Astrocyte of the hippocampus (primary cell): Measurements from ENCODE around the gene UPK3A.
A peak's percentile ranks its signal among the peaks of the same experiment; 100 is the strongest.
"Not testable (repeated sequence)": the region's sequence is repeated elsewhere in the genome, so short reads cannot be mapped to it uniquely, and the experiment has no call there.

ENCODE experiments used
- DNase-seq: peaks from one replicate; pipeline ENCODE4 v3.0.0; 2011; ENCODE audit warnings: low read depth, low spot score

UPK3A gene

DNA sequence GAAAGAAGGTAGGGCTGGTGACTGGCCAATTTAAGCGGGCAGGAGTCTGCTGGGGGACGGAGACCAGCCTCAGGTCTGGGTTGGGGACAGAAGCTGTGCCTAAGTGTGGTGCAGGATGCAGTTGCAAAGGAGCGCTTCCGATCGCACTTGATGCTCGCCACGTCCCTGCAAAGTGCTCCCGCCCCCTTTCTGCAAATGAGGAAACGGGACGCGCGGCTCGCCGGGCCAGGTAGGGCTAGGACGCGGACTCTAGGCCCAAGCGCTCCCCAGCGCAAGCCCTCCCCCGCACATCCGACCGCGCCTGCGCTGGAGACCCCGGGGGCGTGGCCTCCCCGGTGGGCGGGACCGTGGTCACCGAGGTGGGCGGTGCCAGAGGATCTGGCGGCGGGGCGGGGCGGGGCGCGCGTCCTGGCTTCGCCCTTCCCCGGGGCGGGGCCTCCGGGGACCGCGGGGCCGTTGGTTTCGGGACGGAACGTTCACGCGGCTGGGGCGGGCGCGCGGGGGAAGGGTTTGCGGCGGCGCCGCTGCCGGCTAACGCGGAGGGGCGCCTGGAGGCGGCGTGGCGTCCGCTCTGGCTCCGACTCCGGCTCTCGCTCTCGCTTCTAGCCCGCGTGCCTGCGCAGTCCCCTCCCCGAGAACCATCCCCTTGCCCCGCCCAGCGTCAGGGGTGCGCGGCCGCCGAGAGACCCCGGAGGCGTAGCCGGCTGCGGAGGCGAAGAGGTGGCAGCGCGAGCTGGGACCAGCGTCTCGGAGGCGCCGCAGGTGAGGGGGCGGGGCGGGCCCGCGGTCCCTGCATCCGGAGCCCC lies 24.9 kb downstream of the UPK3A start, which contains the start of gene FAM118A:
TSS of gene FAM118A (plus strand) at position 513 of the 806 bp plus-strand sequence. CDS start 12,446 bp downstream, outside the sequence.
- peak; percentile 99 for DNase-seq

DNA sequence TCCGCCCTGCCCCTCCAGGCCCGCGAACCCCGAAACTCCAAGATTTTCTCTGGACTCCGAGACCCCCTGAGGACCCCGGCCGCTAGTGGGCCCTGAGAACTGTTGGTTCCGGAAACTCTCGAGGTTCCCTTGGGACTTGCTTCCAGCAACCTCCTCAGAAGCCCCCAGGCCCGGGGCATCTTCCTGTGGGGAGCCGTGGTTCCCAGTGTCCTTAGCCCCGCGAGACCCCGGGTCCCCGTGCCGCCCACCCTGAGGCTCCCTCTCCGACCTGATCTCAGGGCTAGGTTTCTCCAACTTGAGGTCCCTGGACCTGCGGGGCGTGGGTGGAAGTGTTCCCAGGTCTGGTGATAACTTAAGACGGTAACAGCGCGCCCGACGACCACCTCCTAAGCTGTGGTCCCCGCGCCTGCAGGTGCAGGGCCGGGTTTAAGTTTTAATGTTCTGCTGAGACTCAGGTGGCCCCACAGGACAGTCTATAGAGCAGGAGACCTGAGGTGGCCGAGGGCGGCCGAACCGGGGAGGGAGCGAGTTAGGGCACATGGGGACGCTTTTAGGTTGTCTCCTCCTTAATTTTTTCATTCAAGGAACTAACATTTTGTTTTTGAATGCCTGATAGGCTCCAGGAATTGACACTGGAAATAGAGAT lies 25.7 kb downstream of the UPK3A start:
- peak; percentile 35 for DNase-seq

DNA sequence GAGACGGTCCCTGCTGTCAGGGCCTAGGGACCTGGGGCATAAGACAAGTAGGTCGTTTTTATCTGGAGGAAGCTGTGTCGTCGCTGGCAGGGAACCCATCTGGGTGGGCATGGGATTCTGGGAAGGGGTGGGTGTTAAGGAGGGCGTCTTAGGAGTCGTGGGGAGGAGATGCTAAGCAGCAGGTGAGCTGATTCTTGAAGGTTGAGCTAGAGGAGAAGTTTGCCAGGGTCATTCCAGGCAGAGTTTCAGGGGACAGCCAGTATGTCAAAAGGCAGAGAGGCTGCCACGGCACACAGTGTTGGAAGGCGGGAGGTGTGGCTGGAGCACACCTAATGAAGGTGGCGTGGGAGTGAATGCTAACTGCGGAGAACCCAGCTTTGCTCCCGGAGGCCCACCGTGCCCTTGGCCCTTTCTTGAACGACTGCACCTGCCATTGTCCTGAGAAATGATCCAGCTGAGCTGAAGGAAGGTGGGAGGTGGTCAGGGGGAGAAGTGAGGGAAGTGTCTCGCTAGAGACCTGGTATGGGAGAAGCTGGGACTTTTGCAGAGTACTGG lies 26.3 kb downstream of the UPK3A start:
- DNase-seq: no peak

DNA sequence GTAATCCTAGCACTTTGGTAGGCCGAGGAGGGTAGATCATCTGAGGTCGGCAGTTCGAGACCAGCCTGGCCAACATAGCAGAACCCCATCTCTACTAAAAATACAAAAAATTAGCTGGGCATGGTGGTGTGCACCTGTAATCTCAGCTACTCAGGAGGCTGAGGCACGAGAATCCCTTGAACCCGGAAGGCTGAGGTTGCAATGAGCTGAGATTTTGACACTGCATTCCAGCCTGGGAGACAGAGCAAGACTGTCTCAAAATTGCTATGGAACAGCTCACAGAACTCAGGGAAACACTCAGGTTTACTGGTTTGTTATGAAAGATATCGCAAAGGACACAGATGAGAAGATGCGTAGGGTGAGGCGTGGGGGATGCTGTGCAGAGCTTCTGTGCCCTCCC lies 27.7 kb downstream of the UPK3A start:
- DNase-seq: no peak

DNA sequence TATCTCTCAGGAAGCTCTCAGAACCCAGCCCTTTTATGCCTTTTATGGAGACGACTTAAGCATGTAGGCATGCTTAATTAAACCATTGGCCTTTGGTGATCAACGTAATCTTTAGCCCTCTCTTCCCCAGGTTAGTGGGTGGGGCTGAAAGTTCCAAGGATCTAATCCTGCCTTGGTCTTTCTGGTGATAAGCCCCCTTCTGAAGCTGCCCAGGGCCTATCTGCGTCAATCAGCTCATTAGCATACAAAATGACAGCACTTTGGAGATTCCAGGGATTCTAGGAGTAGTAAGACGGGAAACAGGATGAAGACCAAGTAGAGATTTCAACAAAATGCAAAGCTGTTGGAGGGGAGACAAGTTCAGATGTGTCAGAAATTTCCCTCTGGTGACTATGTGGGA lies 28.1 kb downstream of the UPK3A start:
- no peak for DNase-seq

DNA sequence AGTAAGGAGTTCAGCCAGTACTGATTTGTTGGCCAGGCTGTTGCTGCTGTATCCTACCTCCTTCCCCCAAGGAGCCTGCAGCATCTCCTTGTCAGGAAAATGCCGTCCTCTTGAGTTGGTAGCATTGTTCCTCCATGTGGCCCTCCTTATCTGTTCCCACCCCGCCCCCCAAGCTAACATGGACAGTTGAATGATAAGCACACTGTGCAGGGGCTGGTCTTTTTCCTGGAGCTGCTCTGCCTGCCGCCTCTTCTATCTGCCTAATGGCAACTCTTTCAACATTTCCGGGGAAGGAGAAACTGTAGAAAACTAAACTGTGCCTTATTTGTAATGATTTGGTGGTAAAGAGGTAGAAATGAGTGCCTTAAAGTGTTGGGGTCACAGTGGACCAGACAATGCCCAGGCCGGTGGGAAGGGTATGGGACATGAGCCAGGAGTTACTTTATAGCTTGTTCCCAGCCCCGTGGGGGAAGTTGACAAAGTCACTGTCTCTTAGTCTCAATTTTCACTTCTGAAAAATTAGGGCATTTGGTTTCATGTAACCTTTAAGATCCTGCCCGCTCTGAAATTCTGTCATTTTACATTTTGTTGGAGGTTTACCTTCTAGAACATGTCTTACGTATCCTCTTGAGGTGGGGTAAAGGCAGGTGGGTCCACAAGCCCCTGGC lies 29.4 kb downstream of the UPK3A start:
- DNase-seq: no peak

DNA sequence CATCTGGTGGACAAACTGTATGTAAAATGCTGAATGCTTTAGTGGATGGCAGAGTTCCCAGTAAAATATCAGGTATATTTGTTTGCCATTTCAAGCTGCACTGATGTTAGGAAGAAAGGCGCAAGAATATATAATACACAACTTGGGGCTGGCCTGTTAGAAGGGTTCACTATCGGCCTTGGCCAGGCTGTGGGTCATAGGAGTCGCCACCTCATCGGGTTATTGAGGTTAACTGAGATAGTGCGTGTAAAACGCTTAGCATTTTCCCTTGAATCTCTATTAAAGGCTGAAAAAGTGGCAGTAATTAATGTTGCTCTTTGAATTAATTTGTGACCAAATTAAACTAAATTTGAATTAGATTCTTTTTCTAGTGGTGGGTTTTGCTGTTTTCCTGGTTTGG lies 30.0 kb downstream of the UPK3A start:
- no peak for DNase-seq

DNA sequence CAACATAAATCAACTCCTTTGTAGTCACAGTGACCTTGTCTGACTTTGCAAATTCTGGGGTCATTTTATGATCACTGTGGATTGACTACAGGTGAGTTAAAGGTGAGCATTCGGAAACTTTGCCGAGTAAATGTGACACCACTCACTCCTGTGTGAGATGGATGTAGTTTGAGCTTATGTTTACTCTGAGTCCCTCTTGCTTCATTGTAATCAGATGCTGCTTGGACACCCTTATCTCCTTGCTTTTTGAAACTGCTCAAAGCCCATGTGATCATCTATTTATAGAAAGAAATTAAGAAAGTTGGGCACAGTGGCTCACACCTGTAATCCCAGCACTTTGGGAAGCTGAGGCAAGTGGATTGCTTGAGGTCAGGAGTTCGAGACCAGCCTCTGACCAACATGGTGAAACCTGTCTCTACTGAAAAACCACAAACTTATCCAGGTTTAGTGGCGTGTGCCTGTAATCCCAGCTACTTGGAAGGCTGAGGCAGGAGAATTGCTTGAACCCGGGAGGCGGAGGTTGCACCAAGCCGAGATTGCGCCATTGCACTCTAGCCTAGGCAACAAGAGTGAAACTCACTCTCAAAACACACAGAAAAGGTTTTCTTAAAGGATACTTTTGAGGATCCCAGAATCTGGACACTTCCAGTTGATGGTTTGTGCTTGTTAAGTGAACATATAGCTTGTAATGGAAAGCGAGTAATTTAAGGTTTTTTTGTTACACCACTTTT lies 32.2 kb downstream of the UPK3A start:
- no peak for DNase-seq

DNA sequence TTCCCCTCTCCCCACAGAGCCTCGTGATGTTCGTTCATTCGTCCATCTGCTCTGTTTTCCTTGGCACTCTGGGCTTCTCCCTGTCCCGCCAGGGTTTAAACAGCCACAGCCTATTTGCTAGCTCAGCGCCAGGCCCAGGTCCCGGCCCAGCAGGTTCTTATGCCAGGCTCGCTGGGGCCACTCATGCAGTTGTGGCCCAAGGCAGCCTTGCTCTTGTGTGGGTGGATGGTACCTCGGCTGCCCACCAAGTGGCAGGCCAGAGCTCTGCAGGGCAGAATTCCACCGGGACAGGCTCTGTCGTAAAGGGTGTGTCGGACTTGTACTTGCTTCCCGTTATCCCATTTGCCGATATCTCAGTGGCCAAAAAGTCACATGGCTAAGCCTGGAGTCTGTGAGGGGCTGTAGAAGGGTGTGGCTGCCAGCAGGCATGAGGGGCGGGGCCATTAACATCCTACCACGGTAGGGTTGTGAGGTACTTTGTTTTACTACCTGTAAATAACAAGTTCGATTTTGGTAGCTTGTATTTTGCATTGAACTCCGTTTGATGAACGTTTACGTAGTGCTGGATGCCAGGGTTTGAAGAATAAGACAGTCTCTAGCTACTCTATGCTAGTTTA lies 32.9 kb downstream of the UPK3A start:
- peak; percentile 85 for DNase-seq

DNA sequence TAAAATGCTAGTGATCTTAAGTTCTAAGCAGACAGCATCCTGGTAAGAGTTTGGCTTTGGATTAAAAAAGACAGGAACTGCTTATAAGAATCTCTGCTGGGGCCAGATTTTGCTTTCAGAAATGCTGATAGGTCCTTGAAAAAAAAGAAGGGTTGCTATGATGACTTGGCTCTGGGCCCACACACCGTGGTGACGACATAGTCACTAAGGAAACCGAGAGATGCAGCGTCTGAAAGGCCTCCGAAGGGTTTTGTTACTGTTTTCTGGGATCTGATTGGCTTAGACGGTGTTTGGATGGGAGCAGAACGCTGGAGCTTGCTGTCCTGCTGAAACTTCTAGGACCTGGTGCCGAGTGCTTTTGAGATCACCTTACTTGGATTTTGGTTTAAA lies 33.4 kb downstream of the UPK3A start:
- DNase-seq: peak; percentile 96

DNA sequence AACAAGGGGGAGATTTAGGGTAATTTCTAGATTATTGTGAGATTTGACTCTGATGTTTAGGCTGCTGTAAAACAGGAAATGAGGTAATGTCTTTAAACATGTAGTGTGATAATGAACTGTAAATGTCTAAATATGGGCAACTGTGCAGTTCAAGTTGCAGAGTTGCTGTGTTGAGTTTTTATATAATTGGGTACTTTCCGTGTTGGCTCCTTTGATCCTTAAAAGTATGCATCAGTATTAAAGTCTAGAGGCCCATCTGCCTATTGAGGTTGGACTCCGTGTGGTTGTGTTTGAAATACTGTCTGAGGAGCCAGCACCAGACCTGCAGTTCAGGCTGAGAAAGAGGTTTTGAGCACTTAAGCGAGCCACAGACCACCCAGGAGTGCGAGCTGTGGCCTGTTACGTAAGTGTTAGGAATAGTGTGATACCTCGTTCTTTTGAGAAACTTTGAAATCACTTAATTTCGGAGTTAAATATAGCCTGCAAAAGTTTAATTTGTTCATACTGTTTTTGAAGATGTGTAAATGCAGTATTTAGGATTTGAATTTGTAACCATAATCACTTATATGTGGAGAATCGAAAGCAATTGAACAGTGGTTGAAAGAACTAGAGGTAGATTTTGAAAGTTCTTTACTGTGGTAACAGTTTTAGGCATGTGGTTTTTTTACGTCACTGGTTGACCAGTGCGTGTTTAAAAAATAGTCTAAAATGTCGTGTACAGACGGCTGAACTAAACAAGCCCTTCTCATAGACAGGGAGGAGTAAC lies 34.0 kb downstream of the UPK3A start:
- peak; percentile 71 for DNase-seq

DNA sequence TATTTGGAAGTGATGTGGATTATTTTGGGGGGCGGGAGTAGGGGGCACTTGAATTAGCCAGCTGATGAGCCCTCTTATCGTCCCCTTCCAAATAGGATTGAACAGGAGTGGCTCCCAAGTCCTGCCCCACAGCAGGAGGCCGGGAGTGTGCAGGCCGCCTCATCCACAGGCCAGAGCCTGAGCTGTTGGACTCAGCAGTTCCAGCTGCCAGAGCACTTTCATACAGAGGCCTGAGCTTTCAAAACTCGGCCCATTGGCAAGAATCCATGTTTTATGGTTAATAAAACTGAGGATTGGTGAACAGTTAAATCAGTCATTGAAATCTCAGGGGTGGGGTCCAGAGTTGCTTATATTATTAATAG lies 34.6 kb downstream of the UPK3A start:
- DNase-seq: peak; percentile 51

DNA sequence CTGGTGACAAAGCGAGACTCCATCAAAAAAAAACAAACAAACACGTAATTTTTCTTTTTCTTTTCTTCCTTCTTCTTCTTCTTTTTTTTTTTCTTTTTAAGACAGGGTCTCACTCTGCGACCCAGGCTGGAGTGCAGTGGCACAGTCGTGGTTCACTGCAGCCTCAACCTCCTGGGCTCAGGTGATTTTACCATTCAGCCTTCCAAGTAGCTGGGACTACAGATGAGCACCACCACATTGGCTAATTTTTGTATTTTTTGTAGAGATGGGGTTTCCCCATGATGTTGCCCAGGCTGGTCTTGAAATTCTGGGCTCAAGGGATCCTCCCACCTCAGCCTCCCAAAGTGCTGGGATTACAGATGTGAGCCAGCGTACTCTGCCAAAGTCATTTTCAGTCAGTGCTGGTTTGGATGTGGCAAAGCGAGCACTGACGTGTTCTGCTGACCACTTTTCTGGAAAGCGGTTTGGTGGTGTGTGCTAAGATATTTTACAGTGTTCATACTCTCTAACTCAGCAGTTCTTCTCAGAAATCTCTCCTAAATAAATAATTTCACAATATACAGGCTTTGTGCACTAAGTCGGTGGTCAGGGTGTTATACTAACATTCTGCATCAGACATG lies 35.7 kb downstream of the UPK3A start:
- no peak for DNase-seq

DNA sequence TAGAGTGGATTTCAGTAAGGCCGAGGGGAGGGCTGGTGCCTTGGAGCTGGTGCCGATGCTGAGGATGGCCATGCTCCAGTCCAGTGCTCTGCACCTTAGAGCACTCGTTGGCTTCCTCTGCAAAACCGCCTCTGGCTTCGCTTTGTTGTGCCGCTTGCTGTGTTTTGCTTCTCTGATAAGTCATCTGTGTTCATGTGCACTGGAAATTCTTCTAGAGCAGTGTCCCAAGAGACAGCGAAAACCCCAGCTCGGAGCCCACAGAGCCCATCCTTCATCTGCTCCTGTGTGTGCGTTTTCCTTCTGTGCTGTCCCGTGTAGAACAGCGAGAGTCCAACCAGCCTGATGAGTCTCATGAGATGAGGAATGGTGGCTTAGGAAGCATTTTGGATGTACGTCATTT lies 37.1 kb downstream of the UPK3A start:
- no peak for DNase-seq

DNA sequence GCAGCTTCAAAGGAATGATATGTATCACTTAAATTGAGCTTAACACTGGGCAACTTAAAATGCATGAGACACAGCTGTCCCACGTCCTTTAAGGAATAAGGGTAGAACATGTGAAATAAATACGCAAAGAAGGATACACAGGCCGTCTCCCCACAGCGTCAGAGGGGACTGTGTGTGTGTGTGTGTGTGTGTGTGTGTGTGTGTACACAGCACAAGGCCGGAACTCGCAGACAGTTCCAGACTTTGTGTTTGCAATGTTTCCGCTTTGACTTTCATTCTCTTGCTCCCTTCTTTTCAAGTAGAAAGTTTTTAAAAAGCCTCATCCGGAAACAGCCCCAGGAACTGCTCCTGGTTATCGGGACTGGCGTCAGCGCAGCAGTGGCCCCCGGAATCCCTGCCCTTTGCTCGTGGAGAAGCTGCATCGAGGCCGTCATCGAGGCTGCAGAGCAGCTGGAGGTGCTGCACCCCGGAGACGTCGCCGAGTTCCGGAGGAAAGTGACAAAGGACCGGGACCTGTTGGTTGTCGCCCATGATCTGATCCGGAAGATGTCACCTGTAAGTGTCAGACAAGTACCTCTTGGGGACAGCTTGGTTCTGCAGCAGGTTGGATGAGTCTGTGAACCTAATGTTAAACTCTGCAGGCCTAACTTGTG lies 38.2 kb downstream of the UPK3A start:
- DNase-seq: no peak

DNA sequence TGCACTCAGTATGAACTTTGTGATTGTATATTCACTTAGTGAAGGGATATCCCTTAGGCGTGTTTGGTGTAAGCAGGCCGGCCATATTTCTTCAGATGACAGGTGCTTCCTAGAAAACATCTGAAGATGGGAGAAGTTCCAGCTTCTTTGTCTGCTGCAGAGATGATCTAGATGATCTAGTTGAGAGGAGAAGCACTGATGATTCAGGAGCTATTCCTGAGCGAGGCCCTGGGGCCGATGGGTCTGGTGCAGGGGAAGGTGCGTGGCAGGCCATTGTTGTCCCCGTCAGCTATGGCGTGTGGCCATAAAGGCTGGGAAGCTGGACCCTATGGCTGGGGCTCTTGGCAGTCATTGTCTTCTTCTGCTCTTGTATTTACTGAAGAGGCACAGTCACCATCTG lies 38.9 kb downstream of the UPK3A start:
- DNase-seq: no peak

DNA sequence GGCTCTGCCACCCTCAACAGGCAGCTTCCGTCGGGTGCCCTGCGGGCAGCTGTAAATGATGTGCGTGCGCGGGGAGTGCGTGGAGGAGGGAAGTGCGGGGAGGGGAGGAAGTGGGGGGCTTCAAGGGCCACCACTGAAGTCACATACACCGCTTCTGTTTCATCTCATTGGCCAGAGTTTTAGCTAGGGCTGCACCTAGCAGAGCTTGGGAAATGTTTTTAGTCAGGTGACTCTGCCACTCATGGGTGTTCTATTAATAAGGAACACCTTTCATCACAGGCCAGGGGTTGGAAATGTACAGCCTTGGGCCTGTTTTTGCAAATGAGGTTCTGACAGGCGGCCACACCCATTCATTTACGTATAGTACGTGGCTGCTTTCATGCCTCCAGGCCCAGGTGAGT lies 39.6 kb downstream of the UPK3A start:
- DNase-seq: no peak

DNA sequence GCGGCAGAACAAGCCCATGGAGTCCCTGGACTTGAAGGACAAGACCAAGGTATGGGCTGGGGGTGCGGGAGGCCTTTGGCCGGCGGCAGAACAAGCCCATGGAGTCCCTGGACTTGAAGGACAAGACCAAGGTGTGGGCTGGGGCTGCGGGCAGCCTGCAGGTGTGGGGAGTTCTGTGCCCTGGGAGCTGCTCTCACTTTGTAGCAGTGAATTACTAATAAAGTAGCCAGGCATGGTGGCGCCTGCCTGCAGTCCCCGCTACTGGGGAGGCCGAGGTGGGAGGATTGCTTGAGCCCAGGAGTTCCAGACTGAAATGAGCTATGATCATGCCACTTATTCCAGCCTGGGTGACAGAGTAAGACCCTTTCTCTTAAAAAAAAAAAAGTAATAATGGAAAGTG lies 43.5 kb downstream of the UPK3A start:
- DNase-seq: not testable (repeated sequence)

DNA sequence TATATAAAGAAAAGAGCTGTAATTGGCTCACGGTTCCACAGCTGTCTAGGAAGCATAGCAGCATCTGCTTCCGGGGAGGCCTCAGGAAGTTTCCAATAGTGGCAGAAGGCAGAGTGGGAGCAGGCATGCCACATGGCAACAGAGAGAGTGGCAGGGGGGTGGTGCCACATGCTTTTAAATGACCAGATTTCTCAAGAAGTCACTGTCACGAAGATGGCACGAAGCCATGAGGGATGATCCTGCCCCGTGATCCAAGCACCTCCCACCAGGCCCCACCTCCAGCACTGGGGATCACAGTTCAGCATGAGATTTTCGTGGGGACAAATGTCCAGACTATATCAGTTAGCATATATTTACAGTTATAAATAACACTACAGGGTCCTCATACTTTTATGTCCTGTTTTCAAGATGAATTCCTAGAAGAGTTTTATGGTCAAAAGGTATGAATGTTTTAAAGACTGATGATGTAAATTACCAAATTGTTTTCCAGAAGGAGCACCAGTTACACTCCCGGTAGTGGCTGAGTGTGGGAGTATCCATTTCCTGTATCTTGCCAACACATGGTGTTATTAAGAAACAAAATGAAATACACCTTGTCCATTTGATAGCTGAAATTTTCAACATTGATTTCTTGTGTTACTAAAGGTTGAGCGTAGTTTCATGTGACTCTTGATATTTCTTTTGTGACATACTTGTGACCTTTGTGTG lies 44.2 kb downstream of the UPK3A start:
- DNase-seq: no peak
